HG03135 (cell line): ENCODE data around the gene PCDHB12.

ENCODE experiments used
- ATAC-seq: cut with Tn5 transposase; IDR thresholded peaks from one replicate; pipeline ENCODE4 v1.9.1; 2021; ENCODE audit warnings: mild to moderate bottlenecking, moderate library complexity; ENCODE audit not compliant: unreplicated experiment

Gene PCDHB12

GRCh38 chr5:141260458-141261237, 52.1 kb downstream of the PCDHB12 start:
- ATAC-seq, result no peak

GRCh38 chr5:141261238-141261546, 52.7 kb downstream of the PCDHB12 start:
- ATAC-seq, result no peak
